Gastrocnemius medialis (tissue), 4 donors: ENCODE results near the gene ANKRD23.
"Not testable (repeated sequence)": the region's sequence is repeated elsewhere in the genome, so short reads cannot be mapped to it uniquely, and the experiment has no call there.

ENCODE experiments used
- POLR2A ChIP-seq, 2 donors: fragments of 450-650 bp; IDR thresholded peaks; one replicate each; pipeline ENCODE4 v1.6.1; 2017; ENCODE audit warnings: antibody characterized with exemption in 2 of 2, mild to moderate bottlenecking in 2 of 2, moderate library complexity in 2 of 2
- TF ChIP-seq, protein P1 (sequence below), 5 experiments: fragments of 450-650 bp in 3 of 5; fragments of 200-600 bp in 2 of 5; sonication (generic) in 2 of 5; IDR thresholded peaks in 4 of 5; conservative IDR thresholded peaks in 1 of 5; 1 replicate in 4 of 5; 2 replicates in 1 of 5; pipeline ENCODE4 v1.5.1; 2016 to 2019; ENCODE audit warnings: antibody characterized with exemption in 5 of 5, mild to moderate bottlenecking in 3 of 5, moderate library complexity in 3 of 5

- TF ChIP-seq, protein P1, sequence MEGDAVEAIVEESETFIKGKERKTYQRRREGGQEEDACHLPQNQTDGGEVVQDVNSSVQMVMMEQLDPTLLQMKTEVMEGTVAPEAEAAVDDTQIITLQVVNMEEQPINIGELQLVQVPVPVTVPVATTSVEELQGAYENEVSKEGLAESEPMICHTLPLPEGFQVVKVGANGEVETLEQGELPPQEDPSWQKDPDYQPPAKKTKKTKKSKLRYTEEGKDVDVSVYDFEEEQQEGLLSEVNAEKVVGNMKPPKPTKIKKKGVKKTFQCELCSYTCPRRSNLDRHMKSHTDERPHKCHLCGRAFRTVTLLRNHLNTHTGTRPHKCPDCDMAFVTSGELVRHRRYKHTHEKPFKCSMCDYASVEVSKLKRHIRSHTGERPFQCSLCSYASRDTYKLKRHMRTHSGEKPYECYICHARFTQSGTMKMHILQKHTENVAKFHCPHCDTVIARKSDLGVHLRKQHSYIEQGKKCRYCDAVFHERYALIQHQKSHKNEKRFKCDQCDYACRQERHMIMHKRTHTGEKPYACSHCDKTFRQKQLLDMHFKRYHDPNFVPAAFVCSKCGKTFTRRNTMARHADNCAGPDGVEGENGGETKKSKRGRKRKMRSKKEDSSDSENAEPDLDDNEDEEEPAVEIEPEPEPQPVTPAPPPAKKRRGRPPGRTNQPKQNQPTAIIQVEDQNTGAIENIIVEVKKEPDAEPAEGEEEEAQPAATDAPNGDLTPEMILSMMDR (IDR thresholded peaks at IDR 0.05 in 4 of 5, conservative IDR thresholded peaks at IDR 0.05 in 1 of 5): not testable (repeated sequence)
- TF ChIP-seq POLR2A (IDR thresholded peaks at IDR 0.05): not testable (repeated sequence)
Observed at GRCh38 chr2:96863056-96863455, 19.2 kb upstream of the ANKRD23 start.
